ENCODE results near the gene RIMS1. TPM values are rescaled to one million over a fixed set of nuclear protein-coding genes. Genes with fewer than 3 reads are reported as not detected.

Gene RIMS1
- total RNA-seq, 2 experiments from 2014 or later: not detected

DNA sequence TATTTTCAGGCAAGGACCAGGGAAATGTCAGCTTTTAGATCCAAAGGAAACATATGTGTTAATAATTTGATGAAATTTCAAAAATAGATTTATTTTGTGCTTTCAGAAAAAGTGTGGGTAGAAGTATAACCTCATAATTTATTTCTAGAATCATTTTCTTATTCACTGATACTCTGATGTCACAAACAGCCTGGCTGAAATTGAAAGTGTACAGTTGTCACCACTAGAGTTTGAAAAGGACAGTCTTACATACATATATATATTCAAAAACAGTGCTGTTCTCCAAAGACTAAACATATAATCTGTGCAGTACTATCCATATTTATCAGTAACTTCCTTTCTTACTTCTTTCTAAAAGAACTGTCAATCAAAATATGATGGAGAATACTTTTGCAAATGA lies 481.1 kb downstream of the RIMS1 start:
- no peak overlapping the region for H3K27ac Mint-ChIP-seq
- no peaks in the 10 kb centered on the region for H3K9me3 Mint-ChIP-seq (ENCODE audit: low read depth)
- H3K4me3 Mint-ChIP-seq: no peak overlapping the region
- DNase-seq (no peak), ATAC-seq (no peak)
- ChIA-PET CTCF (no interaction called here), POLR2A (no interaction called here)
- H3K36me3 Mint-ChIP-seq (ENCODE audit: low read depth): no peaks in the 10 kb centered on the region
- intact Hi-C loops (cut with DNase I, micrococcal nuclease): no loop called here
- peaks cover 9% of the 10 kb centered on the region for H3K27me3 Mint-ChIP-seq
- H3K4me1 Mint-ChIP-seq: no peaks in the 10 kb centered on the region

DNA sequence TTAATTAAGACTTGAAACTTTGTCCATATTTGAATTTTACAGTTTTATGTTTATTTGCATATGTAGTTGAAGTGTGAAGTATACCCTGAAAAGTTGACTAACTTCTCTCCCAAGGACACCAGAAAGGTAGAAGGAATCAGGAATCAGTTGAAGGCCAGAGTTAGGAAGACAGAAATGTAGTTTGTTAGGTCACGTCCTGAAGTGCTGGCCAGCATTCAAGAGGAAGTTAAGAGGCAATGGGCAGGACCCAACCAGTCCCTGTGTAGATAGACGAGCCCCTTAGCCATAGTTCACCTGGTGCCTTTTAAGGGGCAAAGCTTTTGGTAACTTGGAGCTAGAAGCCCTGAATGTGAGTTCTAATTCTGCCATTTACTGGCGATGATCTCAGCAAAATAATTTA lies 485.1 kb downstream of the RIMS1 start:
- CTCF ChIA-PET: no interaction called here
- no peaks in the 10 kb centered on the region for H3K36me3 Mint-ChIP-seq (ENCODE audit: low read depth)
- ATAC-seq: no peak
- intact Hi-C loops (cut with DNase I, micrococcal nuclease): no loop called here
- no peak overlapping the region for H3K27ac Mint-ChIP-seq
- DNase-seq: no peak
- no peaks in the 10 kb centered on the region for H3K4me1 Mint-ChIP-seq
- H3K27me3 Mint-ChIP-seq: peaks cover 6% of the 10 kb centered on the region
- no peaks in the 10 kb centered on the region for H3K9me3 Mint-ChIP-seq (ENCODE audit: low read depth)
- POLR2A ChIA-PET: no interaction called here
- no peak overlapping the region for H3K4me3 Mint-ChIP-seq

DNA sequence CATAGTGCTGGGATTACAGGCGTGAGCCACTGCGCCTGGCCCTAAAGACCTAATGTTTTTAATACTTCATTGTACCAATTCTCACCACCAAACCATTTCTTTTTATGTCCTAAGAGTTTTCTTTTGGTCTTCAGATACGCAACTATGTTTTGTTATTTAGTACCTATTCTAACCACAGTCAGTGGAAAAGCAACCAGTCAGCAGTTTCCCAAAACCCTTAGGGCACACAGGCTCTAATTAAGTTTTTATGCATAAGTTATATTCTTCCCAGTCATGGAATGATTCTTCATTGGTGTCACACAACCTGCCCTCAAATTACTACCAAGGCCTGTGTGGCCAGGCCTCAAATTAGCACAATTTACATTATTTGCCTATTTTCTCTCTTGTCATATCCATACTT lies 487.8 kb downstream of the RIMS1 start:
- intact Hi-C loops (cut with DNase I, micrococcal nuclease): no loop called here
- H3K4me1 Mint-ChIP-seq: no peaks in the 10 kb centered on the region

DNA sequence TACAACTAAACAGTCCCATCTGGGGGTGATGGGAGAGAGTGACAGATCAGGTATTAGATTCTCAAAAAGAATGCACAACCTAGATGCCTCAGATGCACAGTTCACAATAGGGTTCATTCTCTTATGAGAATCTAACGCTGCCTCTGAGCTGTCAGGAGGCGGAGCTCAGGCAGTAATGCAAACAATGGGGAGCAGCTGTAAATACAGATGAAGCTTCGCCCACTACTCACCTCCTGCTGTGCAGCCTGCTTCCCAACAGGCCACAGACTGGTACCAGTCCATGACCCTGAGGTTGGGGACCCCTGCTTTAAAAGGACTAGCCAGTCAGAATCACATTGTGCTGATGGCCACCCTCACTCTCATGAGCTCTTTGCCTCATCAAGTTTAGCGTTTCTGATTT lies 488.5 kb downstream of the RIMS1 start:
- H3K27ac Mint-ChIP-seq: no peak overlapping the region
- DNase-seq (no peak), ATAC-seq (no peak)
- ChIA-PET POLR2A (no interaction called here), CTCF (interaction anchor here (0.7 kb wide), 1 partner anchor 106 kb away, joined by 3 read pairs; no protein-coding TSS in a partner anchor)
- H3K9me3 Mint-ChIP-seq (ENCODE audit: low read depth): no peaks in the 10 kb centered on the region
- no peak overlapping the region for H3K4me3 Mint-ChIP-seq
- H3K36me3 Mint-ChIP-seq (ENCODE audit: low read depth): no peaks in the 10 kb centered on the region
- no peaks in the 10 kb centered on the region for H3K27me3 Mint-ChIP-seq
- no peaks in the 10 kb centered on the region for H3K4me1 Mint-ChIP-seq
- intact Hi-C loops (cut with DNase I, micrococcal nuclease): no loop called here

More for the DNA sequence above, 487.8 kb downstream of the RIMS1 start:
- Mint-ChIP-seq H3K9me3 (ENCODE audit: low read depth) (no peaks in the 10 kb centered on the region), H3K27me3 (no peaks in the 10 kb centered on the region), H3K27ac (no peak overlapping the region), H3K4me3 (no peak overlapping the region), H3K36me3 (ENCODE audit: low read depth) (no peaks in the 10 kb centered on the region)
- DNase-seq (no peak), ATAC-seq (no peak)
- POLR2A ChIA-PET: no interaction called here
- CTCF ChIA-PET: interaction anchor here (0.7 kb wide), 1 partner anchor 106 kb away, joined by 3 read pairs; no protein-coding TSS in a partner anchor

DNA sequence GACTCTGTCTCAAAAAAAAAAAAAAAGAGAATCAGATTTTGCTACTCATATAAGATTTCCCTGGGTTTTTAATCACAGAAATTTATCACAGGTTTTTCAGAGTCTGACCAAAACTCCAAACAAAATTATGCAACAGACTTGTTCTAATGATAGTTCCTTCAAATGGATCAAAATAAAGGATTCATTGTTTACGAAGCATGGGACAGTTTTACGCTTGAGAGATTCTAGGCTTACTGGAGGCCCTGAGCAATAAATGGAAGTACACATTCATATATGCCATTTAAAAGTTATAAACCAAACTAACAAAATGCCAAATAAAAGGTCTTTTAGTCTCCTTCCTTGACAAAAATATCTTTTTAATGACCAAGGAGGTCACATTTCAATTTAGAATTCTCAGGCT lies 490.4 kb downstream of the RIMS1 start:
- ChIA-PET POLR2A (no interaction called here), CTCF (no interaction called here)

DNA sequence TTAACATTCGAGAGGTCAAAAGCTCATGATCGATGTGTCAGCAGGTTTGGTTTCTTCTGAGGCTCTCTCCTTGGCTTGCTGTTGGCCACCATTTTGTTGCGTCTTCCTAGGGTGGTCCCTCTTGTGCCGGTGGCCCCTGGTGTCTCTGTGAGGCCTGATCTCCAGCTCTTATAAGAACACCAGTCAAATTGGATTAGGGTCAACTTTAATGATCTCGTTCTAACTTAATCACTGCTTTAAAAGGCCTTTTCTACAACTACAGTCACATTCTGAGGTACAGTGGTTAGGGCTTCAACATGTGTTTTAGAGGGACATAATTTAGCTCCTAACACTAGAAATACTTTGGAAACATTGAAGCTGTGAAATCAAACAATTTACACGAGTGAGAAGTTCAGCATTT lies 494.7 kb downstream of the RIMS1 start:
- ChIA-PET POLR2A (no interaction called here), CTCF (no interaction called here)
- Mint-ChIP-seq H3K9me3 (ENCODE audit: low read depth) (no peaks in the 10 kb centered on the region), H3K4me3 (no peak overlapping the region), H3K36me3 (ENCODE audit: low read depth) (no peaks in the 10 kb centered on the region), H3K4me1 (no peaks in the 10 kb centered on the region), H3K27me3 (peaks cover 3% of the 10 kb centered on the region), H3K27ac (no peak overlapping the region)
- intact Hi-C loops (cut with DNase I, micrococcal nuclease): no loop called here
- ATAC-seq (no peak), DNase-seq (no peak)

More for the DNA sequence above, 490.4 kb downstream of the RIMS1 start:
- no peak overlapping the region for H3K4me3 Mint-ChIP-seq
- H3K36me3 Mint-ChIP-seq (ENCODE audit: low read depth): no peaks in the 10 kb centered on the region
- DNase-seq (no peak), ATAC-seq (no peak)
- no peaks in the 10 kb centered on the region for H3K27me3 Mint-ChIP-seq
- no peaks in the 10 kb centered on the region for H3K9me3 Mint-ChIP-seq (ENCODE audit: low read depth)
- H3K27ac Mint-ChIP-seq: no peak overlapping the region
- intact Hi-C loops (cut with DNase I, micrococcal nuclease): no loop called here
- H3K4me1 Mint-ChIP-seq: no peaks in the 10 kb centered on the region

DNA sequence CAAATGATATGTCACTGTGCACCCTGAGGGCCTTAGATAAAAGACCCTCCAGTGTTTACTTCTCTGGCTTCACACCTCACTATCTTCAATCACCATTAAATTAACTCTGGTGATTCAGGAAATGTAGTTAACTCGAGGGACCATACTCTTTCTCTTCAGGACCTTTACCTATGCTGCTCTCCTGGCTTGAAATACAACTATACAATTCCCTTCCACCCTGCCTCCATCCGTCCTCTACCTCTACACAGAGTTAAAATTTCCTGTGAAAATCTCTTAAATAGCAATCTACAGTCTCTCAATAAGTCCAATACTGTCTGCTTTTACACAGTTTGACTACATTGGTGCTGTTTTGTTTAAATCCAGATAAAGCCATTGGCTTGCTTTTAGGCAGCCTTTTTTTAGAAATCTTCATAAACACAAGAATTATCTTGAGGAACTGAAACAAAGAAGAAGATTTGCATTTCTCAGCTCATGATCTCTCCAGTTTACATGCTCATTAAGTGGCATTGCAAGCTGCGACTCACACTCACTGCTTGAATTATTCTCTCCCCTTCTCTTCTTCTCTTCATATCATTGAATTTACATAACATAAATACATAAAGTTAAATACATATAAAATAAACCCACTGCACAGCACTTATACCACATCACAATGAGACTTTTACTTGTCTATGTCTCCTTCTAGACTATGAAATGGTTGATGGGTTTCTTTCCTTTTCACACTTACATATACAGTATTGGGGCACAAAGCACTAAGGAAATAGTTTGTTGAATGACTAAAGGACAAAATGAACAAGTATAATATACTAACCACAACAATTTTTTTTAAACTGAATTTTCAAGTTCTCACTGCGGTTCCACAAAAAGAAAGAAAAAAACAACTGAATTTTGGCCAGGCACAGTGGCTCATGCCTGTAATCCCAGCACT lies 496.5 kb downstream of the RIMS1 start:
- POLR2A ChIA-PET: no interaction called here
- Mint-ChIP-seq H3K36me3 (ENCODE audit: low read depth) (no peaks in the 10 kb centered on the region), H3K4me3 (no peak overlapping the region), H3K9me3 (ENCODE audit: low read depth) (no peaks in the 10 kb centered on the region), H3K27ac (no peak overlapping the region), H3K27me3 (peaks cover 4% of the 10 kb centered on the region), H3K4me1 (no peaks in the 10 kb centered on the region)
- intact Hi-C loops (cut with DNase I, micrococcal nuclease): no loop called here
- DNase-seq (no peak), ATAC-seq (no peak)
- CTCF ChIA-PET: interaction anchor here (1.2 kb wide), 1 partner anchor 197 kb away, joined by 3 read pairs; no protein-coding TSS in a partner anchor

DNA sequence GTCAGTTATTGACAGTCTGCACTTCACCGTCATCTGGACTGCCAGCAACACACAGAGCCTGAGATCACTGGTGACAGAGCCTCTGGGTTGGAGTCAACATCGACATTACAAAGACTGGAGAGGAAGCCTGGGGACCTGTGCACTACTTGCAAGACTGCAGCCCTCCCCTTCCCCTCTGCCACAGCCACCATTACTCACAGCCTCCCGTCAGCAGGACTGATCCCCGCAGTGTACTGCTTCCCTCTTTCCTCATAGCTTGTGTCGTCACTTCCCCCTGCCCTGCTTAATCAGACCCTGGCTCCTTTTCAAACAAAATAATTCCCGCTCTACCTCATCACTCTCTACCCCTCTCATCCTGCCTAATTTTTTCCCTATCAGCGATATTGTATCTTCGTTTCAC lies 500.0 kb downstream of the RIMS1 start:
- ChIA-PET POLR2A (interaction anchor here (0.5 kb wide), 1 partner anchor 322 kb away, joined by 3 read pairs; no protein-coding TSS in a partner anchor), CTCF (interaction anchor here (0.9 to 1.0 kb wide), 2 partner anchors 25 to 26 kb away, joined by 3 read pairs; no protein-coding TSS in a partner anchor)
- ATAC-seq (no peak), DNase-seq (no peak)
- Mint-ChIP-seq H3K9me3 (ENCODE audit: low read depth) (no peaks in the 10 kb centered on the region), H3K27ac (no peak overlapping the region), H3K36me3 (ENCODE audit: low read depth) (no peaks in the 10 kb centered on the region), H3K4me3 (no peak overlapping the region), H3K4me1 (no peaks in the 10 kb centered on the region), H3K27me3 (peaks cover 4% of the 10 kb centered on the region)
- intact Hi-C loops (cut with DNase I, micrococcal nuclease): no loop called here

DNA sequence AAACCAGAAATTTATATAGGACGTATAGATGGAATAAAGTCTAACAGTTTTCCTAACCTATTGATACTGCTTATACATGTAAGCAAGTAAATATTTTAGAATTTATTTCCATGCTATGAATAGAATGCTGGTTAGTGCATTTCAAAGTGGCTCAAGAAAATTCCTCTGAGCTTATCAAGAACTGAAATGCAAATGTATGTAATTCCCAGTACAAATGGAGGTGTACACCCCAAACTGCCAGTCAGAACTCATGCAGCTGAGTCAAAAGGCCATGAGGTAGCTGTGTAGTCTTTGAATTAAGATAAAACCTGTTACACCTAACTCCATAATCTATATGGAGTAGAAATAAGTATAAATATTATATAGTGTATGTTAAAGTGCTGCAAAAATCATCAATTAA lies 503.3 kb downstream of the RIMS1 start:
- ATAC-seq (no peak), DNase-seq (no peak)
- H3K27me3 Mint-ChIP-seq: peaks cover 4% of the 10 kb centered on the region
- H3K4me3 Mint-ChIP-seq: no peak overlapping the region
- no peak overlapping the region for H3K27ac Mint-ChIP-seq
- H3K4me1 Mint-ChIP-seq: no peaks in the 10 kb centered on the region
- CTCF ChIA-PET: no interaction called here
- intact Hi-C loops (cut with DNase I, micrococcal nuclease): no loop called here
- H3K9me3 Mint-ChIP-seq (ENCODE audit: low read depth): no peaks in the 10 kb centered on the region
- POLR2A ChIA-PET: no interaction called here
- H3K36me3 Mint-ChIP-seq (ENCODE audit: low read depth): no peaks in the 10 kb centered on the region

DNA sequence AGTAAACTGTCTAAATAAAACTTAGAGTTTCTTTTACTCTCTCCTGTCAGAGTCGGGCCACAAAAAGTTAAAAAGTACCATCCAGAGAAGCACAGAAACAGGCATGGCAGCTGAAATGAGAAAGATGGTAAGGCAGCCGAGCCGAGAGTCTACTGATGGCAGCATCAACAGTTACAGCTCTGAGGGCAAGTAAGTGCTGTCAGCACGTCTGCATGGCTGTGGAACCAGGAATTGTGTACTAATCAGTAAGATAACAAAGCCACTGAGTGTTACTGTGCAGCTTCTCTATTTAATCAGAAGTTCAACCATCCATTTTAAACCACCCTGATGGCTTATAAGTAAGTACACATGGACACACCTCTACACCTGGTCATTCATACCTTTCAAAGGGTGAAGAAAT lies 504.2 kb downstream of the RIMS1 start:
- ChIA-PET POLR2A (no interaction called here), CTCF (no interaction called here)

DNA sequence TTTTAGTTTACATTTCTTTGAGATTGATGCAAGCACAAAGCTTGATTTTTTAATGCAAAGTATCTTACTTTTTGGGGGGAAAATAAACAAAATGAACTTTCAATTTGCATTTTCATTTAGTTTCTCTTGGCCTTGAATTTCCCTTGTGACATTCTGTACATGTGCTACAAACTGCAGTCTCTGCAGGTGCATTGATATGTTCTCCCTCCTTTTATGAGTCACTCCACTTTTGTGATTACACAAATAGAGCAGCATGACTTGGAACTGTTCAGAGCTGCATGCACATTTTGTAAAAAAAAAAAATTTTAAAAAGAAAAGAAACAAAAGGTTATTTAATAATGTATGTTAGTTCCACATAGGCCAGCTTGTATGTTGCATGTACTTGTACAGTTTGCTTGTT lies 515.5 kb downstream of the RIMS1 start:
- Mint-ChIP-seq H3K4me1 (no peaks in the 10 kb centered on the region), H3K27ac (no peak overlapping the region), H3K4me3 (no peak overlapping the region), H3K27me3 (no peaks in the 10 kb centered on the region), H3K36me3 (ENCODE audit: low read depth) (no peaks in the 10 kb centered on the region), H3K9me3 (ENCODE audit: low read depth) (no peaks in the 10 kb centered on the region)
- POLR2A ChIA-PET: no interaction called here
- CTCF ChIA-PET: interaction anchor here (1.8 kb wide), 1 partner anchor 10 kb away, joined by 13 read pairs; no protein-coding TSS in a partner anchor
- intact Hi-C loops (cut with DNase I, micrococcal nuclease): no loop called here
- ATAC-seq: no peak
- DNase-seq: no peak

More for the DNA sequence above, 504.2 kb downstream of the RIMS1 start:
- Mint-ChIP-seq H3K4me3 (no peak overlapping the region), H3K27ac (no peak overlapping the region), H3K4me1 (no peaks in the 10 kb centered on the region), H3K36me3 (ENCODE audit: low read depth) (no peaks in the 10 kb centered on the region), H3K9me3 (ENCODE audit: low read depth) (no peaks in the 10 kb centered on the region), H3K27me3 (peaks cover 4% of the 10 kb centered on the region)
- intact Hi-C loops (cut with DNase I, micrococcal nuclease): no loop called here
- ATAC-seq (no peak), DNase-seq (no peak)

DNA sequence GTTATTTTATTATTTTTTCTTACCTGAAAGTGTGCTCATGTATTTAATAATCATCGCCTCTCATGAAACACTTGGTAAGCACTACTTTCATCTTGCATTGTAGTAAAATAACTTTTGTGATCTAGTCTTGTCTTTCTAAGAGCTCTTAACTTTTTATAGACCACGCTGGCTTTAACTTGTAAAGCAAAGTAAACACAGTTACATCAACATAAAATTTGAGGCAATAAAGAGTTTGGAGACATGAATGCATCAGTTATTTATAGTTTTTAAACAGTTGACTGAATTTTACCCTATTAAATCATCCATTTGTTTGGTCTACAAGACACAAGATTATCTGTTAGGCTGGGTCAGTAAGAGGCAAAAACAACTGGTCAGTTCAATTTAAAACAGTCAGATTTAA lies 517.1 kb downstream of the RIMS1 start:
- H3K36me3 Mint-ChIP-seq (ENCODE audit: low read depth): no peaks in the 10 kb centered on the region
- no peak overlapping the region for H3K27ac Mint-ChIP-seq
- intact Hi-C loops (cut with DNase I, micrococcal nuclease): no loop called here

More for the DNA sequence above, 517.1 kb downstream of the RIMS1 start:
- H3K9me3 Mint-ChIP-seq (ENCODE audit: low read depth): no peaks in the 10 kb centered on the region
- H3K4me3 Mint-ChIP-seq: no peak overlapping the region
- ChIA-PET POLR2A (no interaction called here), CTCF (interaction anchor here (0.8 to 1.6 kb wide), 3 partner anchors 9 to 15 kb away, joined by 3 to 6 read pairs (median 5); no protein-coding TSS in a partner anchor)
- DNase-seq: no peak
- peaks cover 3% of the 10 kb centered on the region for H3K27me3 Mint-ChIP-seq
- H3K4me1 Mint-ChIP-seq: no peaks in the 10 kb centered on the region
- no peak for ATAC-seq
